ENCODE data around the gene ARHGEF17. TPM values are rescaled to one million over a fixed set of nuclear protein-coding genes. Genes with fewer than 3 reads are reported as not detected.

ARHGEF17 gene
- total RNA-seq, 1 donor from 2014 or later, result 56.5 TPM

DNA sequence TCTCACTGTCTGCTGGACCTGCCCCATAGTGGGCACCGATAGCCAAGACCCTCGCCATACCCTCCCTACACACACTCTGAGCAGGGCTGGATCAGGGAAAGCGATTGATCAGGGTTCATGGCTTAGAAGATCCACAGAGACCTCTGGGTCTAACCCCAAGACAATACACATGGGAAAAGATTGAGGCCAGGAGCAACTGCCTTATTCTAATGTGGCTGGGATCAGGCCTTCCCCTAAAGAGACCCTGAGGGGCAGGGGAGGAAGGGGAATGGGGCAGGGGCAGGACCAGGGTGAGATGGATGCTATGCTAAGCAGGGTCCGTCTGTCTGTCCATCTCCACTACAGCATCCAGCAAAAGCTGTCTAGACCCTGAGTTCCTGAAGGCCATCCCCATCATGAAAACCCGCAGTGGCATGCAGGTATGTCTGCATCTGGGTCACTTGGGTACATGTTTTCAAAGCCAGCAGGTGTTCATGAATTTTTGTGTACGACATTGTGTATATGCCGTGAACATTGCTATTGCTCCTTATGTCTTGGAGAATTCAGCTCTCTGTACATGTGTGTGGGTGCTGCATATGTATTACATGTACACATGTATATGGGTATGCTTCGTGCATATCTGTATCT is 52.8 kb downstream of the ARHGEF17 start:
- TF ChIP-seq, protein P1, sequence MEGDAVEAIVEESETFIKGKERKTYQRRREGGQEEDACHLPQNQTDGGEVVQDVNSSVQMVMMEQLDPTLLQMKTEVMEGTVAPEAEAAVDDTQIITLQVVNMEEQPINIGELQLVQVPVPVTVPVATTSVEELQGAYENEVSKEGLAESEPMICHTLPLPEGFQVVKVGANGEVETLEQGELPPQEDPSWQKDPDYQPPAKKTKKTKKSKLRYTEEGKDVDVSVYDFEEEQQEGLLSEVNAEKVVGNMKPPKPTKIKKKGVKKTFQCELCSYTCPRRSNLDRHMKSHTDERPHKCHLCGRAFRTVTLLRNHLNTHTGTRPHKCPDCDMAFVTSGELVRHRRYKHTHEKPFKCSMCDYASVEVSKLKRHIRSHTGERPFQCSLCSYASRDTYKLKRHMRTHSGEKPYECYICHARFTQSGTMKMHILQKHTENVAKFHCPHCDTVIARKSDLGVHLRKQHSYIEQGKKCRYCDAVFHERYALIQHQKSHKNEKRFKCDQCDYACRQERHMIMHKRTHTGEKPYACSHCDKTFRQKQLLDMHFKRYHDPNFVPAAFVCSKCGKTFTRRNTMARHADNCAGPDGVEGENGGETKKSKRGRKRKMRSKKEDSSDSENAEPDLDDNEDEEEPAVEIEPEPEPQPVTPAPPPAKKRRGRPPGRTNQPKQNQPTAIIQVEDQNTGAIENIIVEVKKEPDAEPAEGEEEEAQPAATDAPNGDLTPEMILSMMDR (IDR thresholded peaks at IDR 0.05), result no peak
- Histone ChIP-seq H3K9me3 (no peaks in the 10 kb centered on the region), H3K36me3 (peaks cover 99% of the 10 kb centered on the region), H3K4me3 (no peak overlapping the region), H3K27me3 (ENCODE audit: low read depth) (no peaks in the 10 kb centered on the region), H3K4me1 (no peaks in the 10 kb centered on the region), H3K27ac (no peak overlapping the region)
- intact Hi-C loops (cut with DNase I), result no loop called here
- DNase-seq (no peak), ATAC-seq (no peak)

DNA sequence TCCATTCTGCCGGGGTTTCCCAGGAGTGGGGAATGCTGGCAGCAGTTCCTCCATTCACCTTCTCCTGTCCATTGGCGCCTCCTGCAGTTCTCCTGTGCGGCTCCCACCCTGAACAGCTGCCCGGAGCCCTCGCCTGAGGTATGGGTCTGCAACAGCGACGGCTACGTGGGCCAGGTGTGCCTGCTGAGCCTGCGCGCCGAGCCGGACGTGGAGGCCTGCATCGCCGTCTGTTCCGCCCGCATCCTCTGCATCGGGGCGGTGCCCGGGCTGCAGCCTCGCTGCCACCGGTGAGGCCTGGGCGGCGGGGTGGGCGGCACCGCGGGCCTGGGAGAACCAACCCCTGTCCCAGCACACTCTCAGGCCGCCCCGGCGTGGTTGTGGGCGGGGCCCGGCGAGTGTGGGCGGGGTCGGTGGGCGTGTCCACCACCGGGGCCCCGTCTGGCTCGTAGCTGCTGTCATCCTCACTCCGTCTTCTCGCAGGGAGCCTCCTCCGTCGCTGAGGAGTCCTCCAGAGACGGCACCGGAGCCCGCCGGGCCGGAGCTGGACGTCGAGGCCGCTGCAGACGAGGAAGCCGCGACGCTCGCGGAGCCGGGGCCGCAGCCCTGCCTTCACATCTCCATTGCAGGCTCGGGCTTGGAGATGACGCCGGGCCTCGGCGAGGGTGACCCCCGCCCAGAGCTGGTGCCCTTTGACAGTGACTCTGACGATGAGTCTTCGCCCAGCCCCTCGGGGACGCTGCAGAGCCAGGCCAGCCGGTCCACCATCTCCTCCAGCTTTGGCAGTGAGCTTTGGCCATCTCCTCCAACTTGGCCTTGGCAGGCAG is 54.1 kb downstream of the ARHGEF17 start:
- Histone ChIP-seq H3K4me1 (peaks cover 11% of the 10 kb centered on the region), H3K27me3 (ENCODE audit: low read depth) (no peaks in the 10 kb centered on the region), H3K27ac (no peak overlapping the region), H3K36me3 (peaks cover 97% of the 10 kb centered on the region), H3K4me3 (no peak overlapping the region), H3K9me3 (no peaks in the 10 kb centered on the region)
- TF ChIP-seq, protein P1 (IDR thresholded peaks at IDR 0.05), result no peak
- intact Hi-C loops (cut with DNase I), result no loop called here
- ATAC-seq (peak in 1 of 2 donors; percentile 29), DNase-seq (no peak)

DNA sequence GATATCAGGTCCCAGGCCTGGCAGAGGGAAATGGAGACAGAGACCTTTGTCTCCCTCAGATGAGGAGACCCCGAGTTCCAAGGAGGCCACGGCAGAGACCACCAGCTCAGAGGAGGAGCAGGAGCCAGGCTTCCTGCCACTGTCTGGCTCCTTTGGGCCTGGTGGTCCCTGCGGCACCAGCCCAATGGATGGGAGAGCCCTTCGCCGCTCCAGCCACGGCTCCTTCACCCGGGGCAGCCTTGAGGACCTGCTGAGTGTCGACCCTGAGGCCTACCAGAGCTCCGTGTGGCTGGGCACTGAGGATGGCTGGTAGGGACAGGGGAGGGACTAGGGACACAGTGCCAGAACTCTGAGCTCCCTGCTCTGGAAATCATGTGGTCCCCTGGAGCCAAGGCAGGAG is 55.1 kb downstream of the ARHGEF17 start:
- DNase-seq (no peak), ATAC-seq (no peak)
- no peak overlapping the region for H3K27ac ChIP-seq
- no peaks in the 10 kb centered on the region for H3K9me3 ChIP-seq
- no peak overlapping the region for H3K4me3 ChIP-seq
- intact Hi-C loops (cut with DNase I), result no loop called here
- TF ChIP-seq, protein P1 (IDR thresholded peaks at IDR 0.05), result no peak
- peaks cover 14% of the 10 kb centered on the region for H3K4me1 ChIP-seq
- H3K27me3 ChIP-seq (ENCODE audit: low read depth), result no peaks in the 10 kb centered on the region
- peaks cover 95% of the 10 kb centered on the region for H3K36me3 ChIP-seq

DNA sequence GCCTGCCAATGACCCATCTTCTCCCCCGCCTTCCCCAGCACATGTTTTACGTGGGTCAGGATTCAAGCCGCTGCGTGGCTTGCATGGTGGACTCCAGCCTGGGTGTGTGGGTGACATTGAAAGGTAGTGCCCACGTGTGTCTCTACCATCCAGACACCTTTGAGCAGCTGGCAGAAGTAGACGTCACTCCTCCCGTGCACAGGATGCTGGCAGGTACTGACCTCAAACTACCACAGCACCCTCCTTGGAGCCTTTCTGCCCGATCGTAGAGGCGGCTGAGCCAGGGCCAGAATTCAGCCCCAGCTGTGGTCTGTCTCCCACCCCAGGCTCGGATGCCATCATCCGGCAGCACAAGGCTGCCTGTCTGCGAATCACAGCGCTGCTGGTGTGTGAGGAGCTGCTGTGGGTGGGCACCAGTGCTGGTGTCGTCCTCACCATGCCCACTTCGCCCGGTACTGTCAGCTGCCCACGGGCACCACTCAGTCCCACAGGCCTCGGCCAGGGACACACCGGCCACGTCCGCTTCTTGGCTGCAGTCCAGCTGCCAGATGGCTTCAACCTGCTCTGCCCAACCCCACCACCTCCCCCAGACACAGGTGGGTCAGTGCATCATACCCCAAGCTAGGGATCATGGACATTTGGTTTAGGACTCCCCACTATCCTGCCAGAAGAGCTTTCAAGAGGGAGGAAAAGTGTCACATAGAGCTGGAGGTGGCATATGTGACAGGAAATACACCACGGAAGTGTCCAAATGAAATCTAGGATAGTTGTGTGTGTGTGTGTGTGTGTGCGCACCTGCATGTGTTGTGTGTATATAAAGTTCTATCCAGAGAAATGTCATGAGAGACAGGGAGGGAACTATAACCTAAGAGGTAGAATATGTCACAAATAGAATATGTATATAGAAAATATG is 57.5 kb downstream of the ARHGEF17 start:
- TF ChIP-seq, protein P1 (IDR thresholded peaks at IDR 0.05), result no peak
- intact Hi-C loops (cut with DNase I), result no loop called here
- Histone ChIP-seq H3K4me1 (peaks cover 14% of the 10 kb centered on the region), H3K36me3 (peaks cover 77% of the 10 kb centered on the region), H3K27ac (no peak overlapping the region), H3K9me3 (no peaks in the 10 kb centered on the region), H3K4me3 (no peak overlapping the region), H3K27me3 (ENCODE audit: low read depth) (no peaks in the 10 kb centered on the region)
- peak in 1 of 2 donors; percentile 14 for ATAC-seq
- no peak for DNase-seq

DNA sequence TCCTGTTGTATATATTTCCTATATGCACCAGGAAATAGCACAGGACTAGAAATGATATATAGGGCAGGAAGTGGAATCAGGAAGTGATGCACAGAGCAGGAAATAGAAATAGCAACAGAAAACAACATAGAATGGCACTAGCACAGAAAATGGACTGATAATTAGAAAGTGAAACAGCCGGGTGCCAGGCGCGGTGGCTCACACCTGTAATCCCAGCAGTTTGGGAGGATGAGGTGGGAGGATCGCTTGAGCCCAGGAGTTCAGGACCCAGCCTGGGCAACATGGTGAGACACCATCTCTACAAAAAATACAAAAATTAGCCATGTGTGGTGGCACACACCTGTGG is 58.2 kb downstream of the ARHGEF17 start:
- H3K4me1 ChIP-seq, result peaks cover 14% of the 10 kb centered on the region
- no peaks in the 10 kb centered on the region for H3K27me3 ChIP-seq (ENCODE audit: low read depth)
- ATAC-seq, result no peak
- TF ChIP-seq, protein P1 (IDR thresholded peaks at IDR 0.05), result no peak
- H3K36me3 ChIP-seq, result peaks cover 70% of the 10 kb centered on the region
- H3K4me3 ChIP-seq, result no peak overlapping the region
- no peaks in the 10 kb centered on the region for H3K9me3 ChIP-seq
- intact Hi-C loops (cut with DNase I), result no loop called here
- DNase-seq, result no peak
- H3K27ac ChIP-seq, result peak overlapping the region; percentile 37
